HG03139 (cell line): ENCODE data around the gene MGST2.
A peak's percentile ranks its signal among the peaks of the same experiment; 100 is the strongest.
"Not testable (repeated sequence)": the region's sequence is repeated elsewhere in the genome, so short reads cannot be mapped to it uniquely, and the experiment has no call there.

Source experiments
- ATAC-seq: cut with Tn5 transposase; IDR thresholded peaks from one replicate; pipeline ENCODE4 v1.9.1; 2021; ENCODE audit not compliant: unreplicated experiment

MGST2 gene

DNA sequence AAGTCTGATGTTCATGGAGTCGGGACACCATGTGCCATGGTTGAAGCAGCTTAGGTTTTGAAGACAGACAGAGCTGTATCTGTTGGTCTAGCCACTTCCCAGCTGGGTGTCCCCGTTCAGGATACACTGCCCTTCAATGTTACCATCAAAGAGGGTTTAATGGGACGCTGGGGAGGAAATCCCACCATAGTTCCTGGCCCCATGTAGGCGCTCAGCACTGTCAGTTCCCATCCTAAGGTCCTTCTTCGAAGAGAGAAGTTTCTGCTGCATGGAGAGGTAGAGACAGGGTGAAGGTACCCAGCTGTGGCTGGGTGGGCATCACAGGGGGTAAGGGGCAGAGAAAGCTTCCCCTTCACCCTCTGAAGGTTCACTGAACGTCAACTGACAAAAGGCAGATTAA is 3.7 kb downstream of the MGST2 start:
- ATAC-seq, result no peak

DNA sequence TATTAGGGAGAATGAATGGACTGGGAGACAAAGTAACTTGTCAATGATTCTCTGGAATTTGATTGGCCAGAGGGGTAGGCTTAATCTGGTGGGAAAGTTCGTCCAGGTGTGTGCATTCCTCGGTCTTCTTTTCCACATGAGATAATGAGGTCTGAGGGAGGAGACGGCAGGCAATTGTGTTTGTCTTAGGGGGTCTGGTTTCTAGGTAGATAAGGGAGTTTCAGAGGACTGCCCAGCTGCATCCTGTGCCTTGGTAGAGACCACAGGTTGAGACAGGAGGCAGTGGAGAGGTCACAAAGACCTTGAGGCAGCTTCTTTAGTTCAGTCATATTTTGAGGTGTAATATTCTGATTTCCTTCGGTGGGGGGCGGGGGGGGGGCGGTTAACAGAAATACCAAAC is 4.3 kb downstream of the MGST2 start:
- no peak for ATAC-seq

DNA sequence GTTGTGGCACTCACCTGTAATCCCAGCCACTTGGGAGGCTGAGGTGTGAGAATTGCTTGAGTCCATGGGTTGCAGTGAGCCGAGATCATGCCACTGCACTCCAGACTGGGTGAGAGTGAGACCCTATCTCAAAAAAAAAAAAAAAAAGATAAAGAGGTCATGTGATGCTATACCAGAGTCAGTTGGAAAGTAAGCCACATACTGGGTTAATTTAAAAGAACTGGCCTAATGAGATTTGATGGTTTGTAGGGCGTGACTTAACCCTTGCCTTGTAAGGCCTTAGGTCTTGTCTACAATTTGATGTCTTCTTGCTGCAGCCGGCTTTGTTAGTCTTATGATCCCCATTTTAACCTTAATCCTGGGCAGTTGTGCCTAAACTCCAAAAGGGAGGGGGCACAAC is 5.2 kb downstream of the MGST2 start:
- ATAC-seq, result no peak

DNA sequence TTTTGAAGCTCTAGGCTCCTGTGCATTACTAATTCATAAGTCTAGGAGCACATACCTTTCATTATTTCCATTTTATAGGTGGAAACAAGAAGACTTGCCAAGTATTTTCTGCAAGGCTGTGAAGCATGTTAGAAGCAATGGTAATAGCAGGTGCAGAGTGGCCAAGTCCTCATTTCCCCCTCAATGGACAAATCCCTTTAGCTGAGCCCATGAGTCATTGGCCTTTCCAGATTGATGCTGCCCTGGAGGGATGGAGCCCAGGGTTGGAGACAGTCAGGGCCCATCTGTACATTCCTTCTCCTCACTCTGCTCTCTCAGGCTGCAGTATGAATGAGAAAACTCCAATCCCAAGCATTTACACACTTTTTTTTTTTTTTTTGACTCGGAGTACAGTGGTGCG is 6.6 kb downstream of the MGST2 start:
- ATAC-seq, result no peak

DNA sequence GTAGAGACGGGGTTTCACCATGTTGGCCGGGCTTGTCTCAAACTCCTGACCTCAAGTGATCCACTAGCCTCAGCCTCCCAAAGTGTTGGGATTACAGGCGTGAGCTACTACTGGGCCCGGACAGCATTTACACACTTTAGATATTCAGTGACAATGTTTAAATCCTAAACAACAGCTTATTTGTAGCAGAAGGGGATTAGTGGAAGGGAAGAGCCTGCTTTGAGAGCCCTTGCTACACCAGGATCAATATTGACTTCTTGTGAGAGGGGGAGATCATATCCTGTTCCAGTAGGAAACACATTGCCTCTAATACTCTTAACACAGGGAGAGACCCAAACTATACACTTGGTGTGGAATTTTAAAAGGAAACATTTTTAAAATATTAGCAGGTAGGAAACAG is 7.1 kb downstream of the MGST2 start:
- no peak for ATAC-seq

DNA sequence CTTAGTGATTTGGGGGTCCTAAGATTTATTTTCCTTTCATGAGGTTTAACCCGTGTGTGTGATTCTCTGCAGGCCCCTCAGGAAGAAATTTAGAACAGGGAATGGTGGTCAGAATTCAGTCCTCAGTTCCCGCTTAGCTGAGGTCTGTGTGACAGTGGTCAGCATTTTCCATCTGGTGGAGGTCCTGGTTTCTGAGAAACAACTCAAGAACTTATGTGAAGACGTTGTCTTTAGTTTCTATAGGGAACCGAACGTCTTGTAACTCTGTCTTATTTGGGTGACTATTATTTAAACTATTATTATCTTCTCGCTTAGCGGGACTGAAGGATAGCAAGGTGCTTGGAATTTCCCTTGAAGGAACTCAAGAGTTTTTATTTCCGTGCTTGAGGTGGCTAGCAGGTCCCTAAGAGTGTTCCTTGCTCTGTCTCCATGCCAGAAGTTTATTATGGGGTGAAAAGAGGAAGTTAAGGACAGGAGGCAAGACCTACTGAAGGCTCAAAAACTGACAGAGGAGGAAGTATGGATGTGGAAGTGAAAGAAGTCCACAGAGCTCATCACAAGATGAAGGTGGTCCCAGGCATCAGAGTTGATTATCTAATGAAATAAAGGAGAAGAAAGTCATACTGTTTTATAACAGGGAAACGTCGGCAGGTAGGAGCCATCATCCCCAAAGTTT is 9.4 kb downstream of the MGST2 start:
- peak; percentile 63 for ATAC-seq

DNA sequence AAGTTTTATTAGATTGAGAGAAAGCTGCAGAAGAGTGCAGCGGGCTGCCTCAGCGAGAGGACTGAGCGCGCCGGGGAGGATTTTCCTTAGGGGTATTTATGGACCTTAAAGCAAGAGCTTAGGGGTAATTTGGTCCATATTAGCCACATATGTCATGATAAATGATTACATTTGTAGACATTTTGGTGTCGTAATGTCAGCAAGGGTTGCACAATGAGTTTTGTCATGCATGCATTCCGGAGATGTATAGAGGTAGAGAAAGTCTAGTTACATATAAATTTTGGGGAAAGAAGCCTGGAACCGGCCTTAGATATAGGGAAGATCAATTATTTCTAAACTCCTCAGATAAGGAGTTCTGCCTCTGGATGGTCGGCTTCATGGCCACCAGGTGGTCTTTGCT is 10.0 kb downstream of the MGST2 start:
- no peak for ATAC-seq

DNA sequence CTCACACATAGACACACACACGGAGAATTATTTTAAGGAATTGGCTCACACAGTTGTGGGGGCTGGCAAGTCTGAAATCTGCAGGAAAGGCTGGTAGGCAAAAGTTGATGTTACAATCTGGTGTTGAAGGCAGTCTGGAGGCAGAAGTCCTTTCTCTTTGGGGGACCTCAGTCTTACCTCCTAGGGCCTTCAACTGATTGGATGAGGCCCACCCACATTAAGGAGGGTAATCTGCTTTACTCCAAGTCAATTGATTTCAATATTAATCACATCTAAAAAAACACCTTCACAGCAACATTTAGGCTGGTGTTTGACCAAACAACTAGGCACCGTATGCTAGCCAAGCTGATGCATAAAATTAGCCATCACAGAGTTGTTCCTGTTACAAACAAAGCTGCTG is 10.7 kb downstream of the MGST2 start:
- ATAC-seq, result no peak

DNA sequence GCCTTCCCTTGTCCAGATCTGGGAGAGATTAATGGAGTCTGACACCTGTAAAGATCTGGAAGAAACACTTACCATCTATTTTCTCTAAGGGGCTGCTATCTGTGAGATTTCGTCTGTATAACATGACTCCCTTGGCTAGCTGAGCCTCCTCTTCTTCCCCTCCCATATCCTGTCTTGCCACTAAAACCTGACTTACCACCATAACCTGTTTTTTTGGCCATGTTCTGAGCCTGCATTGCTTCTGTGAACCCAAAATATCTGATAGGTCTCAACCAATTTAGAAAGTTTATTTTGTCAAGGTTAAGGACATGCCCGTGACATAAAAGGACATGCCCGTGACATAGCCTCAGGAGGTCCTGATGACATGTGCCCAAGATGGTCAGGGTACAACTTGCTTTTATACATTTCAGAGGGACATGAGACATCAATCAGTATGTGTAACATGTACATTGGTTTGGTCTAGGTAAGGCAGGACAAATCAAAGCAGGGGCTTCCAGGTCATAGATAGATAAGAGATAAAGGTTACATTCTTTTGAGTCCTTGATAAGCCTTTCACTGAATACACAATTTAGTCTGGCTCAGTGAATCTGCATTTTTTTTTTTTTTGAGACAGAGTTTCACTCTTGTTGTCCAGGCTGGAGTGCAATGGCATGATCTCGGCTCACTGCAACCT is 11.4 kb downstream of the MGST2 start:
- no peak for ATAC-seq

DNA sequence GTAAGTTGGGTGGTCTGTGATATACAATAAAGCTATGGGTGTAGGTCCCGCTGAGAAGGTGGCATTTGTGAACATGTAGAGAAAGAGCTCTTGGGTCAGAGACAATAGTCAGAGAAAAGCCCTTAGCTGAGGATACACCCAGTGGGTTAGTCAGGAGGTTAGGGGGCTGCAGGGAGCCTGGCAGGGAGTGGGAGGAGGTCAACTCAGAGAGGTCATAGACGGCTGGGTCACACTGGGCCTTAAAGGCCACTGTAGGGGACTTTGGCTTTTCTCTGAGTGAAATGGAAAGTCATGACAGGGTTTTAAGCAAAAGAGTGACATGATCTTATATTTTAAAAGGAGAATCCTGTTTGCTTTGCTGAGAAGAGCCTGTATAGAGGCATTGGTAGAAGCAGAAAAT is 16.7 kb downstream of the MGST2 start:
- ATAC-seq, result no peak

DNA sequence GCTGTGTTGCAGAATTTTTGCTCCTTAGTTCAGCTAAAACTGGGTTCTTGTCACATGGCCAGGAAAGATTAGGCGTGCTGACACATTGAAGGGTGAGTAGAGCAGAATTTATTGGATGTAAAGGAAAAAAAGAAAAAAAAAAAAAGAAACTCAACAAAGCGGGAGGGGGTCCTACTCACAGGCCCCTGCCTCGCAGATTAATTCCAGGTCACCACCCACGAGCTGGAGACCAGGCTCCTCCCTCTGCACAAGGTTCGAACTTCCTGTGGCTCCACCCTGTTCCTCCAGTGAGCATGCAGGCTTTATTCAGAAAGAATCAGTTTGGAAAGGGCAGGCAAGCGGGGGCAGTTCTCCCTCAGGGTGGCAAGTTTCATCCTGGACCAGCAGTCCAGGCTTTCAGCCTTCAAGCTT is 17.1 kb downstream of the MGST2 start:
- ATAC-seq, result no peak

DNA sequence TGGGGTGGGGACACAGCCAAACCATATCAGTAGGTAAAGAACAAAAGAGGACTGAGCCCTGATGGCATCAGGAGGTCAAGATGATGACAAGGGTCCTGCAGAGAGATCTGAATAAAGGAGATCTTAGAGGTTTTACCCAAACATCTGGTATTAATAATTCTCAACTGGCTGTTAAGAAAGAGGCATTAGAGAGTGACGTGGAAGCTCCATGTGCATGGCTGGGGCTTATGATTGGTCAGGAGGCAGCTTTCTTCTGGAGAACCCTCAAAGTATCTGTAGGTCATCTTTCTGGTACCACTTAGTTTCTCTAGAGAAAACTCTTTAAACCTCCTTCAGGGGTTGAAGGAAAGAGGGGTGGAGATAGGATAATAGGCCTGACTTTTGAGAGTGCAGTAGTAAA is 18.7 kb downstream of the MGST2 start:
- ATAC-seq, result no peak

DNA sequence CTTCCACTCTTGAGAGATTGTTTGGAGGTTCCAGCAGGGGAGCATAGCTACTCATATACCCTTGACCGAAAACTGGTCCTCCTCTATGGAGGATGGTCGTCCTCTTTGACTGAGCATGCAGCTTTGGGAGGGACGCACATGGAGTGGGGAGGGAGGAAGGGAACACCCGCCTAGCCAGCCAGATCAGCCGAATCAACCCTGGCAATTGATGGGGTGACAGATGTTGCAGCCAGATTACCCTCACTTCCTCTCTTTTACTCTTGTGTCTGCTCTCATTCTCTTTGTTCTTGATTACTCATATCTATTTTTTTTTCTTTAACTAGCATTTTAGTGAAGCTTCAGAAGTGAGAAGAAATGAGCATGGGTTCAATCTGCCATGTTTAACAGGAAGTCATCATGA is 19.6 kb downstream of the MGST2 start:
- ATAC-seq, result no peak

DNA sequence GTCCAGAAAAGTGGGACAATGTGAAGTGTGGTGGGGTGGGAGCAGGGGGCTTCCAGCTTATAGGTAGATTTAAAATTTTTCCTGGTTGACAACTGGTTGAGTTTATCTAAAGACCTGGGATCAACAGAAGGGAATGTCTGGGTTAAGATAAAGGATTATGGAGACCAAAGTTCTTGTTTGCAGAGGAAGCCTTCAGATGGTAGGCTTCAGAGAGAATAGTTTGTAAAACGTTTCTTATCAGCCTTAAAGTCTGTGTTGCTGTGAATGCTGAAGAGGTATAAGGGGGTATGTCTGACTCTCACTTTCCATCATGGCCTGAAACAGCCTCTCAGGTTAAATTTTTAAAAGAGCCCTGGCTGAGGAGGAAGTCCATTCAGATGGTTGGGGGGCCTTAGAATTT is 20.5 kb downstream of the MGST2 start:
- ATAC-seq, result no peak

DNA sequence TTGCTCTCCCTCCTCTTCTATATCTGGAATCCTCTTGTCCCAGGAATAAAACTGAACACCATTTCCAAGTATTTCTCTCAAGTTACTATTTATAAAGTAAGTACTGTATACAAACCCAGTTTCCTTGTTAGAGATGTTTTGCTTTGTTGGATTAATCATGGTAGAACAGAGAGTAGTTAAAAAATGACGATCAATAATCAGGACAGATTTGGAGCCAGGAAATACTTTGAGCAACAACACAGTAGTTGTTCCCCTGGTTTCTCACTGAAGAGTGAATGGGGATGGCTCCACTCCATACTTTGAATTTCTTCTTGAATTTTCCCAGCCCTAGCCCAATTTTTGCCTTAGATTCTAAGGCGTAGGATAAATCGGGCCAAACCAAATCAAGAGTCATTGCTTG is 21.4 kb downstream of the MGST2 start:
- no peak for ATAC-seq

DNA sequence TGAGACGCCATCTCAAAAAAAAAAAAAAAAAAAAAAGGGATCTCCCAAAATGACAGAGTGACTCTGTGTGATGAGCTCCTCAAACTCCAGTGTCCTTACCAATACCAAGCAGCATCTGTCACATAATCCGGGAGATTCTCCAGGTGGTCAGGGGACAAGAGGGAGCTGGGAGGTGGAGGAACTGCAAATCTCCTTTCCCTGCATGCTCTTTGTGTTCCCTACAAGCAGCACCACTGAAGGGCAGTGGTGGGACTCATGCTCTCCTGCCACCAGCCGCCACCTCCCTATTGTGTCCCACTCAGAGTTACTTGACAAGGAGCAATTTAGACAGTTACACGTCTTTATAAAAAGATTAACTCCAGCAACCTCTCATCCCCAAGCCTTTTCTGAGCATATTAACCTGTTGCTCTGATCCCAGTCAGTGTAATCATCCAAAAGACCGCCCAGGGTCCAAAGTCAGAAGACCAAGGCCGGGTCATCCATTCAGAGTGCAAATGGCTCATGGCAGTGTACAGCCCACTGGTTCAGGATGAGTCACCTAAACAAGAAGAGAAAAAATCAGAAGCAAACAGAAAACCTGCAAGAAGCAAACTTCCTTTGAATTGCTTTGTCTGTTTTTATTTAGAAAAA is 23.6 kb downstream of the MGST2 start:
- ATAC-seq, result no peak

DNA sequence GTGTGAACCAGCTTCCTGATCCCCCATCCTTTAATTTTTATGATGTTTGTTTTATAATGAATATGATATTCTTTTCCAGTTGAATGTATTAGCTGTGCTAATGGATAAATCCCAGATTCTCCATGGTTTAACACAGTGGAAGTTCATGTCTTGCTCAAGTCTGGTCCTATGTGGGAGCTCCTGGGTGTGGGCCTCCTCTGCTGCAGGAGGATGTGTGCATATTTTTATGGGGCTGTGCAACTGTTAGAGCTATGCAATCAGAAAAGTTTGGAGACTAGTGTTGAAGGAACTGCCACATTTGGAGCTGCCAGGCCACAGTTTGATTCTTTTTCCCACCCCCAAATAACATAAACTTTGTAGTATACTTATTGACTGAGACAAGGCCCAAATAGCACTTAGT is 24.8 kb downstream of the MGST2 start:
- ATAC-seq, result no peak

DNA sequence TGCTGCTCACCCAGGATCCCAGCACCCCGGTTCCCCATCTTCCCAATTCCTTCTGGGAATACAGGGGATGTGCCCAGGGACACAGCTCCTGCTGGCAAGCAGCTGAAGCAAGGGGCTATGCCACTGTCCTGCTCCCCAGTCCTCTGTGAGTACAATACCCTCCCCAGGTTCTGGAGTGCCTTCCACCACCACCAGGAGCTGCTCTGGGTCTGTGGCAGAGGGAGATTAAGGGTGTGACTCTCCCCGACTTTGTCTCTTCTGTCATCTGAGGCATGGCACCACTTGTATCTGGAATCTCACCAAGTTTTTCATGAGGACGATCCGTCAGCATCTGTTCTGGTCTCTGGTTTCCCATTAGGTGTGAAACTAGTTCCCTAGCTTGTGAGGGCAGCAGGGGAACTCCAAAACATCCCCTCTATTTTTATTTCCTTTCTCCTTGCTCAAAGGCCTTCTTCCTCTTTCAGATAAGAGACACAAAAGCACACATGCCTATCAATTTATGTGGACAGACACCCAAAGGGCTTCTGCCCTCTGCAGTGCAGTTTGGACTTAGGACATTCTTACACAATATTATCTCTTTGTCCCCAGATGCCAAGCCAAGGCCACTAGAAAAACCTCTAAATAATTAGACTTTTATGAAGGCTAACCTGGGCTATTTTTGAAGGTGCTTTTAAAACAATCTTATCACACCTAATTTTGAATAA is 26.8 kb downstream of the MGST2 start:
- no peak for ATAC-seq

DNA sequence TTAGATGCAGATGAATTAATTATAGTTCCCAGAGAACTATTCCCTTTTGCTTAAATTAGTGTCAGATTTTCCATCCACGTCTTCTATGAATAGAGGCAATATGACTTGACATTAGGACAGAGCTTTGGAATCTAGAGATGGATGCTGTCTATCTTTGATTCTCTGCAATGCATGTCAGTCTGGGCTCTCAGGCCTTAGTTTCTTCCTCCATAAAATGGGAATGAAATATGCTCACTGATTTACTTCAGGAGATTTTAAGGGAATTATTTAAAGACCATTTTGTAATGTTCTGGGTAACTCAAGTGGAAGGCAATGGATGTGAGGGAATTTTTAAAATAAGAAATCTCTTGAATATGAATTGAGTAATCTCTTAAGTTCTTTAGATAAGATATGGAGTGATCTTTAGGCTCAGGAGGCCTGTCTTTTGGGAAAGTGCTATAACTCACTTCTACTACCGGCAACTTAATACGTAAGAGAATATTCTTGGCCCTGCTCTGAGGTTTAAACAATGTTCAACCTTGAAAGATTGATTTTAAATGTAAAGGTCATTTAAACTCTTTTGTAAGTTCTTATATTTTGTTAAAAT is 29.0 kb downstream of the MGST2 start:
- no peak for ATAC-seq

DNA sequence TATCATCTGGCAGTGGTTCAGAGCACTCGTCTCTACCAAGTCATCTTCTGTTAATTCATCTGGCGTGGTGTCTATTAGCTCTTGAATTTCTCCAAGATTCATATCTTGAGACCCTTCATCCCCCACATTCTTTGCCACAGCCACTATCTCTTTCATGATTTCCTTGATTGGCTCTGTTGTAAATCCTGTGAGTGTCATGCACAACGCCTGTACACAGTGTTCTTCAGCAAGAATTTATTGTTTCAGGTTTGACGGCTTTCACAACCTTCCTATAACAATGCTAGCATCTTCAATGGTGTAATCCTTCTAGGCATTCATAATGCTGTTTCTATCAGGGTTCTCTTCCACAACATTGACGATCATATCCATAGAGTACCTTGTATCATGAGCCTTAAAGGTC is 30.9 kb downstream of the MGST2 start:
- no peak for ATAC-seq

DNA sequence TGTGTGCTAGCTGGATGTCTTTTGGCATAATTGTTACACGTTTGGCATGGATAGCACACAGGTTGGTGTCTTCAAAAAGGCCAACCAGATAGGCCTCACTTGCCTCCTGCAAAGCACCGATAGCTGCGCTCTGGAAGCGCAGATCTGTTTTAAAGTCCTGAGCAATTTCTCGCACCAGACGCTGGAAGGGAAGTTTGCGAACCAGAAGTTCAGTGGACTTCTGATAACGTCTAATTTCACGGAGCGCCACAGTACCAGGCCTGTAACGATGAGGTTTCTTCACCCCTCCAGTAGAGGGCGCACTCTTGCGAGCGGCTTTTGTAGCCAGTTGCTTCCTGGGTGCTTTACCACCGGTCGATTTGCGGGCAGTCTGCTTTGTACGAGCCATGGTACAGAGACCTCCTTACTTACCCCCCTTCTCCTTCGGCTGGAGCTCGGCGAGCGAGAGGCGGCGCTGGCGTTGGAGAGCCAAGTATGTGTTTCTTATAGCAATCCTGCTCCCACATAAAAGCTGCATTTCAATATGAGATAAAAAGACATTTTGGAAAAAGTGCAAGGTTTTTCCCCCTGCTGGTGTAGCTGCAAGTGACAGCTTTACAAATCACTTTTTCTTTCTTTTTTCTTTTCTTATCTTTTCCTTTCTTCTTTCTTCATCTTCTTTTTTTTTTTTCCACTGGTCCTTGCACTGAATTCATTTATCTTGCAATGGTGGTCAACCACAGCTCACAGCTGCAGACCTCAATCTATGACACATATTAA is 32.7 kb downstream of the MGST2 start:
- not testable (repeated sequence) for ATAC-seq
